Mononuclear cell (primary cell): ENCODE results near the gene PCDHA1. TPM values are rescaled to one million over a fixed set of nuclear protein-coding genes. Genes with fewer than 3 reads are reported as not detected.
"Not testable (repeated sequence)": the region's sequence is repeated elsewhere in the genome, so short reads cannot be mapped to it uniquely, and the experiment has no call there.

Source experiments
- H3K27me3 ChIP-seq: 2 replicates; pipeline ENCODE4 v1.6.0; 2011; ENCODE audit warnings: low read length, control low read depth; ENCODE audit not compliant: insufficient read depth
- H3K4me1 ChIP-seq: 2 replicates; pipeline ENCODE4 v1.5.1; 2011; ENCODE audit warnings: mild to moderate bottlenecking, low read length, control low read depth; ENCODE audit not compliant: insufficient read depth
- H3K4me3 ChIP-seq: 2 replicates; pipeline ENCODE4 v1.5.1; 2011; ENCODE audit warnings: mild to moderate bottlenecking, low read length, moderate library complexity
- H3K9me3 ChIP-seq: 2 replicates; pipeline ENCODE4 v1.5.1; 2011; ENCODE audit warnings: low read depth, mild to moderate bottlenecking, control low read depth, low read length
- total RNA-seq: library from RNA; depleted of rRNA; stranded (reverse); fragments of >200 nt; gene quantifications from one replicate; pipeline ENCODE4 v1.2.3, GENCODE V29; 2012

PCDHA1 gene
- total RNA-seq, 1 donor = not detected

GRCh38 chr5:140800816-140801493 is 15.0 kb downstream of the PCDHA1 start, which contains the start of gene PCDHA3:
PCDHA3 (plus strand) TSS chr5:140801057.
- Histone ChIP-seq H3K4me3 (no peak within 1 kb of the TSS), H3K27me3 (peaks cover 24% of the 10 kb centered on the region), H3K9me3 (peaks cover 18% of the 10 kb centered on the region)

GRCh38 chr5:140801494-140801841 is 15.5 kb downstream of the PCDHA1 start:
- Histone ChIP-seq H3K4me1 (no peaks in the 10 kb centered on the region), H3K4me3 (no peak overlapping the region), H3K27me3 (peaks cover 24% of the 10 kb centered on the region), H3K9me3 (peaks cover 23% of the 10 kb centered on the region)

More at GRCh38 chr5:140800816-140801493, 15.0 kb downstream of the PCDHA1 start, which contains the start of gene PCDHA3:
- H3K4me1 ChIP-seq = no peaks in the 10 kb centered on the region

GRCh38 chr5:140802381-140802780 is 16.4 kb downstream of the PCDHA1 start:
- H3K9me3 ChIP-seq = peaks cover 28% of the 10 kb centered on the region

GRCh38 chr5:140802781-140803271 is 16.9 kb downstream of the PCDHA1 start:
- Histone ChIP-seq H3K27me3 (peaks cover 32% of the 10 kb centered on the region), H3K9me3 (peaks cover 29% of the 10 kb centered on the region), H3K4me1 (no peaks in the 10 kb centered on the region), H3K4me3 (no peak overlapping the region)

More at GRCh38 chr5:140802381-140802780, 16.4 kb downstream of the PCDHA1 start:
- not testable (repeated sequence) for H3K4me3 ChIP-seq, H3K4me1 ChIP-seq
- H3K27me3 ChIP-seq = peaks cover 29% of the 10 kb centered on the region

- Histone ChIP-seq H3K9me3 (peaks cover 22% of the 10 kb centered on the region), H3K4me3 (no peak within 1 kb of the TSS), H3K4me1 (no peaks in the 10 kb centered on the region), H3K27me3 (peaks cover 15% of the 10 kb centered on the region)
Measured at GRCh38 chr5:140806834-140807775, 21.2 kb downstream of the PCDHA1 start, which contains the start of gene PCDHA4. PCDHA4 (plus strand) TSS chr5:140807068.

GRCh38 chr5:140808241-140808888 is 22.4 kb downstream of the PCDHA1 start:
- peaks cover 32% of the 10 kb centered on the region for H3K9me3 ChIP-seq
- not testable (repeated sequence) for H3K4me3 ChIP-seq, H3K4me1 ChIP-seq
- H3K27me3 ChIP-seq = peaks cover 18% of the 10 kb centered on the region

GRCh38 chr5:140808889-140809291 is 22.9 kb downstream of the PCDHA1 start:
- Histone ChIP-seq H3K4me3 (no peak overlapping the region), H3K4me1 (no peaks in the 10 kb centered on the region), H3K27me3 (peaks cover 18% of the 10 kb centered on the region), H3K9me3 (peaks cover 34% of the 10 kb centered on the region)

- H3K4me3 ChIP-seq = no peak within 1 kb of the TSS
- peaks cover 26% of the 10 kb centered on the region for H3K27me3 ChIP-seq
- H3K9me3 ChIP-seq = peaks cover 11% of the 10 kb centered on the region
- no peaks in the 10 kb centered on the region for H3K4me1 ChIP-seq
Measured at GRCh38 chr5:140821375-140822280, 35.7 kb downstream of the PCDHA1 start, which contains the start of gene PCDHA5. PCDHA5 (plus strand) TSS chr5:140821613.

GRCh38 chr5:140822281-140822629 is 36.3 kb downstream of the PCDHA1 start:
- Histone ChIP-seq H3K9me3 (peaks cover 17% of the 10 kb centered on the region), H3K4me3 (no peak overlapping the region), H3K4me1 (no peaks in the 10 kb centered on the region), H3K27me3 (peaks cover 28% of the 10 kb centered on the region)

- Histone ChIP-seq H3K9me3 (peaks cover 22% of the 10 kb centered on the region), H3K27me3 (peaks cover 35% of the 10 kb centered on the region)
- not testable (repeated sequence) for H3K4me1 ChIP-seq, H3K4me3 ChIP-seq
Measured at GRCh38 chr5:140822969-140823368, 37.0 kb downstream of the PCDHA1 start.

GRCh38 chr5:140823475-140823874 is 37.5 kb downstream of the PCDHA1 start:
- no peak overlapping the region for H3K4me3 ChIP-seq
- H3K4me1 ChIP-seq = no peaks in the 10 kb centered on the region
- H3K27me3 ChIP-seq = peaks cover 38% of the 10 kb centered on the region
- H3K9me3 ChIP-seq = peaks cover 20% of the 10 kb centered on the region

GRCh38 chr5:140827704-140828361 is 41.9 kb downstream of the PCDHA1 start, which contains the start of gene PCDHA6:
PCDHA6 (plus strand) TSS chr5:140827960; CDS start chr5:140828092, 132 bp downstream.
- Histone ChIP-seq H3K27me3 (peaks cover 45% of the 10 kb centered on the region), H3K4me1 (no peaks in the 10 kb centered on the region), H3K4me3 (no peak within 1 kb of the TSS), H3K9me3 (peaks cover 23% of the 10 kb centered on the region)

- peaks cover 50% of the 10 kb centered on the region for H3K27me3 ChIP-seq
- peaks cover 27% of the 10 kb centered on the region for H3K9me3 ChIP-seq
- no peak overlapping the region for H3K4me3 ChIP-seq
- no peaks in the 10 kb centered on the region for H3K4me1 ChIP-seq
Measured at GRCh38 chr5:140828362-140828737, 42.4 kb downstream of the PCDHA1 start.
